ES-I3 (cell line): ENCODE results near the gene FIBP.
"Not testable (repeated sequence)": the region's sequence is repeated elsewhere in the genome, so short reads cannot be mapped to it uniquely, and the experiment has no call there.

Experiments used
- H3K36me3 ChIP-seq: 2 replicates; pipeline ENCODE4 v1.6.1; 2013; ENCODE audit warnings: mild to moderate bottlenecking, low read length, control low read depth, moderate library complexity; ENCODE audit not compliant: insufficient read depth
- H3K4me1 ChIP-seq: 2 replicates; pipeline ENCODE4 v1.6.1; 2013; ENCODE audit warnings: mild to moderate bottlenecking, control low read depth, low read length; ENCODE audit not compliant: insufficient read depth
- H3K9ac ChIP-seq: 2 replicates; pipeline ENCODE4 v1.6.1; 2013; ENCODE audit warnings: low read depth, mild to moderate bottlenecking, low read length, moderate library complexity
- H3K9me3 ChIP-seq: 2 replicates; pipeline ENCODE4 v1.6.1; 2013; ENCODE audit warnings: mild to moderate bottlenecking, low read length, moderate library complexity; ENCODE audit not compliant: control insufficient read depth, insufficient read depth

Gene FIBP

GRCh38 chr11:65900899-65901180, 12.6 kb upstream of the FIBP start:
- no peaks in the 10 kb centered on the region for H3K9me3 ChIP-seq
- H3K4me1 ChIP-seq = peaks cover 16% of the 10 kb centered on the region
- peaks cover 3% of the 10 kb centered on the region; the same call in 1 of the 2 replicates for H3K36me3 ChIP-seq
- H3K9ac ChIP-seq = peak overlapping the region; percentile 7; the same call in 1 of the 2 replicates

- peak within 1 kb of the TSS; percentile 87 for H3K9ac ChIP-seq
- peaks cover 5% of the 10 kb centered on the region; the same call in 1 of the 2 replicates for H3K36me3 ChIP-seq
- no peaks in the 10 kb centered on the region for H3K9me3 ChIP-seq
- peaks cover 16% of the 10 kb centered on the region for H3K4me1 ChIP-seq
Observed at GRCh38 chr11:65900125-65900898, 12.0 kb upstream of the FIBP start, which contains the start of gene FOSL1. Gene FOSL1 (minus strand): TSS chr11:65900388. CDS start chr11:65900339, 49 bp downstream.

GRCh38 chr11:65899356-65900124, 11.3 kb upstream of the FIBP start:
- H3K9me3 ChIP-seq = no peaks in the 10 kb centered on the region
- H3K4me1 ChIP-seq = peaks cover 16% of the 10 kb centered on the region
- peaks cover 5% of the 10 kb centered on the region; the same call in 1 of the 2 replicates for H3K36me3 ChIP-seq
- H3K9ac ChIP-seq = peak overlapping the region; percentile 87

- Histone ChIP-seq H3K4me1 (peaks cover 14% of the 10 kb centered on the region), H3K9ac (peak overlapping the region; percentile 87), H3K36me3 (peaks cover 5% of the 10 kb centered on the region; the same call in 1 of the 2 replicates), H3K9me3 (no peaks in the 10 kb centered on the region)
Observed at GRCh38 chr11:65898656-65899355, 10.5 kb upstream of the FIBP start.

- Histone ChIP-seq H3K9me3 (no peaks in the 10 kb centered on the region), H3K9ac (no peak overlapping the region), H3K4me1 (peaks cover under 1% of the 10 kb centered on the region; the same call in 1 of the 2 replicates), H3K36me3 (peaks cover 5% of the 10 kb centered on the region; the same call in 1 of the 2 replicates)
Observed at GRCh38 chr11:65897020-65897471, 8.8 kb upstream of the FIBP start.

- H3K9ac ChIP-seq = no peak overlapping the region
Observed at GRCh38 chr11:65896034-65896999, 8.0 kb upstream of the FIBP start.

GRCh38 chr11:65895482-65895981, 7.3 kb upstream of the FIBP start:
- Histone ChIP-seq H3K9ac (no peak overlapping the region), H3K36me3 (peaks cover 5% of the 10 kb centered on the region; the same call in 1 of the 2 replicates), H3K9me3 (no peaks in the 10 kb centered on the region), H3K4me1 (no peaks in the 10 kb centered on the region; the same call in 1 of the 2 replicates)

More at GRCh38 chr11:65896034-65896999, 8.0 kb upstream of the FIBP start:
- H3K9me3 ChIP-seq = no peaks in the 10 kb centered on the region
- H3K4me1 ChIP-seq = no peaks in the 10 kb centered on the region; the same call in 1 of the 2 replicates
- H3K36me3 ChIP-seq = peaks cover 5% of the 10 kb centered on the region; the same call in 1 of the 2 replicates

- H3K9ac ChIP-seq = no peak overlapping the region
- peaks cover 5% of the 10 kb centered on the region; the same call in 1 of the 2 replicates for H3K36me3 ChIP-seq
- peaks cover 7% of the 10 kb centered on the region; the same call in 1 of the 2 replicates for H3K4me1 ChIP-seq
- H3K9me3 ChIP-seq = no peaks in the 10 kb centered on the region
Observed at GRCh38 chr11:65894034-65894591, 5.8 kb upstream of the FIBP start.

- H3K36me3 ChIP-seq = peaks cover 5% of the 10 kb centered on the region; the same call in 1 of the 2 replicates
- H3K9ac ChIP-seq = no peak overlapping the region
- peaks cover 7% of the 10 kb centered on the region; the same call in 1 of the 2 replicates for H3K4me1 ChIP-seq
- no peaks in the 10 kb centered on the region for H3K9me3 ChIP-seq
Observed at GRCh38 chr11:65892661-65893317, 4.5 kb upstream of the FIBP start.

GRCh38 chr11:65892137-65892540, 3.9 kb upstream of the FIBP start:
- H3K9me3 ChIP-seq, H3K4me1 ChIP-seq, H3K36me3 ChIP-seq: not testable (repeated sequence)
- peak overlapping the region; percentile 83; the same call in 1 of the 2 replicates for H3K9ac ChIP-seq

GRCh38 chr11:65891219-65892136, 3.2 kb upstream of the FIBP start:
- peaks cover 7% of the 10 kb centered on the region for H3K36me3 ChIP-seq
- H3K9me3 ChIP-seq = no peaks in the 10 kb centered on the region
- H3K4me1 ChIP-seq = peaks cover 10% of the 10 kb centered on the region
- peak overlapping the region; percentile 83 for H3K9ac ChIP-seq
